ENCODE data around the gene TAX1BP3. TPM values are rescaled to one million over a fixed set of nuclear protein-coding genes. Genes with fewer than 3 reads are reported as not detected.

Gene TAX1BP3
- total and polyA plus RNA-seq, 2 of the 13 experiments (the other 11 are each of a cell fraction or from before 2014, with no cell fraction given) = 16.7 to 45.1 TPM

GRCh38 chr17:3655766-3656165, 12.6 kb downstream of the TAX1BP3 start:
- Histone ChIP-seq H3K27ac (ENCODE audit: extremely low read length, insufficient read depth, low read length) (no peak overlapping the region), H3K9me3 (ENCODE audit: low read length) (no peaks in the 10 kb centered on the region), H3K4me3 (replicated peaks in 1 of 3; ENCODE audit: insufficient read depth in 1 of 3, low read depth in 2 of 3, low read length in 3 of 3) (no peak overlapping the region), H3K4me2 (ENCODE audit: low read depth, low read length) (no peak overlapping the region), H3K27me3 (ENCODE audit: control insufficient read depth in 1 of 2, insufficient read depth in 2 of 2, low read length in 2 of 2) (no peaks in the 10 kb centered on the region), H2AFZ (ENCODE audit: low read length) (no peak overlapping the region), H3K4me1 (ENCODE audit: insufficient read depth, low read length) (peaks cover 7% of the 10 kb centered on the region), H3K9ac (ENCODE audit: insufficient read depth, low read depth, low read length) (no peak overlapping the region), H4K20me1 (ENCODE audit: insufficient read depth, low read length) (no peaks in the 10 kb centered on the region), H3K36me3 (replicated peaks in 1 of 2; ENCODE audit: control insufficient read depth in 1 of 2, insufficient read depth in 2 of 2, low read length in 2 of 2) (no peaks in the 10 kb centered on the region; a peak in 1 of 5 replicates), H3K79me2 (ENCODE audit: insufficient read depth, low read length) (no peaks in the 10 kb centered on the region)
- in situ Hi-C loops (cut with HindIII; ENCODE audit: extremely low pct_ligation_motif_present, low pct_unique_long_range_greater_than_20kb) (no loop called here), intact Hi-C loops (cut with micrococcal nuclease; ENCODE audit: unreplicated experiment) (no loop called here)
- DNase-seq (ENCODE audit: low spot score) (no peak), FAIRE-seq (no peak), ATAC-seq (no peak)
- BruUV-seq (replicated peaks) = no TSS peak
- POLR2A ChIA-PET = interaction anchor here (2.0 kb wide), 1 partner anchor 12 kb away, joined by 12 read pairs; the partner anchor contains the start of gene TAX1BP3
- TF ChIP-seq FOSL1 (CRISPR knock-in tag; IDR thresholded peaks at IDR 0.05; ENCODE audit: borderline replicate concordance) (no peak), ZFAT (CRISPR knock-in tag; conservative IDR thresholded peaks at IDR 0.05) (no peak), NR2F6 (IDR thresholded peaks at IDR 0.05) (no peak), NR2F6 (CRISPR knock-in tag; IDR thresholded peaks at IDR 0.05) (no peak), FOXM1 (CRISPR knock-in tag; IDR thresholded peaks at IDR 0.05) (no peak), SALL2 (CRISPR knock-in tag; IDR thresholded peaks at IDR 0.05) (no peak), HOXA5 (CRISPR knock-in tag; IDR thresholded peaks at IDR 0.05) (no peak), HIVEP1 (CRISPR knock-in tag; IDR thresholded peaks at IDR 0.05) (no peak), CBFB (CRISPR knock-in tag; IDR thresholded peaks at IDR 0.05) (no peak)
- TF ChIP-seq, protein P1, sequence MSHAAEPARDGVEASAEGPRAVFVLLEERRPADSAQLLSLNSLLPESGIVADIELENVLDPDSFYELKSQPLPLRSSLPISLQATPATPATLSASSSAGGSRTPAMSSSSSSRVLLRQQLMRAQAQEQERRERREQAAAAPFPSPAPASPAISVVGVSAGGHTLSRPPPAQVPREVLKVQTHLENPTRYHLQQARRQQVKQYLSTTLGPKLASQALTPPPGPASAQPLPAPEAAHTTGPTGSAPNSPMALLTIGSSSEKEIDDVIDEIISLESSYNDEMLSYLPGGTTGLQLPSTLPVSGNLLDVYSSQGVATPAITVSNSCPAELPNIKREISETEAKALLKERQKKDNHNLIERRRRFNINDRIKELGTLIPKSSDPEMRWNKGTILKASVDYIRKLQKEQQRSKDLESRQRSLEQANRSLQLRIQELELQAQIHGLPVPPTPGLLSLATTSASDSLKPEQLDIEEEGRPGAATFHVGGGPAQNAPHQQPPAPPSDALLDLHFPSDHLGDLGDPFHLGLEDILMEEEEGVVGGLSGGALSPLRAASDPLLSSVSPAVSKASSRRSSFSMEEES (CRISPR knock-in tag; IDR thresholded peaks at IDR 0.05) = no peak
- CTCF ChIA-PET (ENCODE audit: low intra/inter-chr PET ratio, low total read pairs) = no interaction called here
- WGBS (ENCODE audit: low lambda C conversion rate) = 96% methylated on average over 5 of the region's 11 CpGs
